ENCODE results near the gene SCAMP2.

The SCAMP2 gene

DNA sequence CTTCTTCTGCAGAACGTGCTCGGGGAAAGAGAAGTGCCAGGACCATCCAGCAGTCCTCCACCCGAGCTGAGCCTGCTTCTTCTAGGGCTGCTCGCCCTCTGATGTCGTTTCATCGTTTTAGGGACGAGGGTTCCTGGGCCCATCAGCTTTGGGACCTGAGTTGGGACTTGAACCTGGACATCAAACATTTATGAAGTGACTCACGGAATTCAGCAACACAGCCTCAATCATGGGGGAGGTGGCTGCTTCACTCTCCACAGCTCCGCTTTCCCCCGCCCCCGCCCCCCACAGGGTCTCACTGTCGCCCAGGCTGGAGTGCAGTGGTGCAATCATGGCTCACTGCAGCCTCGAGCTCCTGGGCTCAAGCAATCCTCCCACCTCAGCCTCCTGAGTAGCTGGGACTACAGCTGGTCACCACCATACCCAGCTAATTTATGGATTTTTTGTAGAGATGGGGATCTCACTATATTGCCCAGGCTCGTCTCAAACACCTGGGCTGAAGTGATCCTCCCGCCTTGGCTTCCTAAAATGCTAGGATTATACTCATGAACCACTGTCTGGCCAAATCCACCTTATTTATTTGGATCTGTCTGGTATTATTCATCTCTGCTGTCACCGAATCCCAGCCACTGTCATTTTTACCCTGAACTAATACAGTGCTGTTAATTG is 725 bp upstream of the SCAMP2 start:
- no peak for TF ChIP-seq GATA2 (IDR thresholded peaks at IDR 0.05; ENCODE audit: low read depth, low read length)
- no peak for TF ChIP-seq GATA3 (IDR thresholded peaks at IDR 0.05; ENCODE audit: low read depth, low read length)

DNA sequence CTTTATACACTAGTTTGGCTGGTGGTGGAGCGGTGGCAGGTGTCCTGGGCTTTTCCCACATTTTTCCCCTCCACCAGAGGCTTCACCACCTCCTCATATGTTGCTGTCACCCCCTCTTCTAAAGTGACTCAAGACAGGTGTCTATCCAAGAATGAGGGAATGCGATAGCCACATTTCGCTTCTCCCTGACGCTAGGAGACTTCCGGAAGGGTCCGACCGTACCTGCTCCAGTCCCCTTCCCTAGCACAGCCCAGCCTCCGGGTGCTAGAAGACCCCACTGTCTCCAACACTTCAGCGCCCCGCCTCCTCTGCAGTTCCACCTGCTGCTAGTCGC is 496 bp downstream of the SCAMP2 start:
- TF ChIP-seq GATA2 (IDR thresholded peaks at IDR 0.05; ENCODE audit: low read depth, low read length) (no peak), GATA3 (IDR thresholded peaks at IDR 0.05; ENCODE audit: low read depth, low read length) (no peak)

DNA sequence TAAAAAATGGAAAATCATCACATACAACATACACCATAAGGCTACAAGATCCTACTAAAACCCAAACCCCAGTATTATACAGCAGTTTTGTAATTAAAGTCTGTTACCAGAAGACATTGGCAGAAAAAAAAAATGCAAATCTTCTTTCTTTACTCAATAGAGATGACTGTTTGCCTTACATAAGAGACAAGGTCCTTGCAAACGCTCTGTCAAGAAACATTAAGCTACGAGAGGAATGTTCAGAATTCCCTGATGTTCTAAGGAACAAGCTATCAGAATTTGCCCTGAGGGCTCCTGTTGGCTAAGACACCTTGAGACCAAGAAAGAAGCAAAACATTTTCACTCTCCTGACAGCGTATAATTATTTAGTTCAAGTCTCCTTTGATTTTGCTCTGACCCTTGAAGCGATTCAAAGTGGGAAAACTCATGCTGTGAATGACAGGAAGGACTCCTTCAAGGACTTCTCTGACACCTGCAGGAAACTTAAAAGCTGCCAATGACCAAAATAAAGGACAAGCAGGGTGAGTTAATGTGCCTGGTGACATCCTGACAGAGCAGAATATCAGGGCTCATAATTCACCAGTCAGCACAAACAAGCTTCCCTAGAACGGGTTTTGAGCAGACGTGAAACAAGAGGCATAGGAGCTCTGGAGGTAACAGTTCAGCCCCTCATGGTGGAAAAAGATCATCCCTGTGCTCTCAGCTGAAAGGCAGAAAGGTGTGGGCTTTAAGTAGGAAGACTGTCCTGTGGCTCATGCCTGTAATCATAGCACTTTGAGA is 2.5 kb downstream of the SCAMP2 start:
- TF ChIP-seq GATA3 (IDR thresholded peaks at IDR 0.05; ENCODE audit: low read depth, low read length) (no peak), GATA2 (IDR thresholded peaks at IDR 0.05; ENCODE audit: low read depth, low read length) (no peak)

DNA sequence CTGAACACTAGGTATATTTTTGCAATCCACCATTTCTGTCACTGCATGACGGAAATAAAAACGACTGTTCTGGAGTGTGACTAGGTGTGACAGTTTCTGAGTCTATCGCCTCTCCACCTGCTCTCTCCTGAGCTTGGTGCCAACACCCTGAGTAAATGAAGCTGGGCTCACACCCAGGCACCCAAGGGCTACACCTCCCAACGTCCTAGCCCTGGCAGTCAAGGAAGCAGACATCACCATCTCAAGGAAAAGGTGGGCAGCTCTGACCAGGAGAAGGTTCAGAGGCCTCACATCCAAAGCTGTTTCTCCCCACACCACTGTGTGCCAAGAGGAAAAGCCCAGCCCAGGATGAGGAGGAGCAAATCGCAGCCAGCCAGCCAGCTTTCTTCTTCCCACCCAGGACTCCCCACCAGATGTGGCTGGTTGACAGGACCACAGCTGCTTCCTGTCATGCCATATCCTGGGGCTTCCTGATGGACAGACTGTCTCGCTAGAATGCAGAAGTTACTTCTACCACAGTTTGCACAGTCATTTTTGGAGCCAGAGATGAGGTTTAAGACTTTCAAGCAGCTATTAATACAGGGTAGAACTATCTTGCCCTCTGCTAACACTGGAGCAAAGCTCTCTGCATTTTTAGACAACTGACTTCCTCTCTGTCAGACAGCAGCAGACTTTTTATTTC is 3.3 kb downstream of the SCAMP2 start:
- no peak for TF ChIP-seq GATA3 (IDR thresholded peaks at IDR 0.05; ENCODE audit: low read depth, low read length)

DNA sequence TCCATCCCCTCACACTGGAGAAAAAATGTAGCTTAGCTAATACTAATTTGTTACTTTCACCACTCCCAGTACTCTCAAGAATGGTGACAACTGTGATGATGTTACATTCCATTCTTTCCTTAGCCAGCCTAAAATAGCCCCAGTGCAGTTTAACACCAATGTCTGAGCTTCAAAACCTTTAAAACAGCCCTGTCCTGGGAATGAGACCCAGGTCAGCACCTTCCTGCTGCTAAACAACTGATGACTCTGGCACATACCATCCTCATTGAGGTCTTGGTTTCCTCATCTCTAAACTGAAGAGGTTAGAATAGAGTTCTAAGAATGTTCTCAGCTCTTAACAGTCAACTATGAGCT is 3.8 kb downstream of the SCAMP2 start:
- no peak for TF ChIP-seq GATA3 (IDR thresholded peaks at IDR 0.05; ENCODE audit: low read depth, low read length)
- TF ChIP-seq GATA2 (IDR thresholded peaks at IDR 0.05; ENCODE audit: low read depth, low read length): no peak

DNA sequence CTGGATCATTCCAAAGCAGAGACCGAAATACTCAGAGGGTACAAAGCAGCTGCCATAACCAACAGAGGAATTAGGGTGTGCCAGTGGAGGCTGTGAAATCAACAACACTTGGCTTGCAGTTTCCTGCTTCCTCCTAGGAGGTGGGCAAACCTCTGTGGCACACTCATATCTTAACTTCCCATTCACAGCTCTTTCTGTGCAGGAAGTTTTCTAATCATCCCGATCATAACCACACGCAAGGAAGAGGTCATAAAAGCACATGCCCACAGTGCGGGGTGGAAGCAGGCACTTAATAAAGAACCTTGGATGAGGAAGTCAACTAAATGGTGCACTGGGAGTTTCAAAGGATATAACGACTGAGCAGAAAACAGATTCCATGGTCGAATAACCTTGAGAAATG is 5.1 kb downstream of the SCAMP2 start:
- no peak for TF ChIP-seq GATA3 (IDR thresholded peaks at IDR 0.05; ENCODE audit: low read depth, low read length)
- TF ChIP-seq GATA2 (IDR thresholded peaks at IDR 0.05; ENCODE audit: low read depth, low read length): no peak

DNA sequence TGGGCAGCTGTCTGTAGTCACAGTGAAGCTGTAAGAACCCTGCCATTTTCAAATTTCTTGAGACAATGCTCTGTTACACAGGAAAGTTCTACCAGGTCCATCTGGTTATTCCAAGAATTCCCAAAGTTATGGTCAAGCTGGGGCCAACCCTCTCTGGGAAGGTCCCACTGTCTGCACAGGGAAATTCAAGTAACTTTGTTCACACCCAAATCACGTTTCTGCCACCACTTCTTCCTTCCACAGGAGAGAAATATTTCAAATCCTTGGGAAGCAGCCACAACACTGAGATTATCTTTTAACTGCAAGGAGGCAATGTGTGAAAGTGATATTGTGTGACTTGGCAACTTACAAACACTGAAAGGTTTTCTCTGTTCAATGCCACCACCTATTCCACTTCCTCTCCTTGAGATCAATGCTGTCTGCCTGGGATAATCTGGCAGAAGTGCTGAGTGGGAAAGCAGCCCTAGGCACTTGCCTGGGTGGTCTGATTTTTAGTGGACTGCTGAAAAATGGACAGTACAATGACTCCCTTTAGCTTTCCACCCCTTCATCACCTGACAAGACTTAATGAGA is 5.6 kb downstream of the SCAMP2 start:
- TF ChIP-seq GATA3 (IDR thresholded peaks at IDR 0.05; ENCODE audit: low read depth, low read length) (no peak), GATA2 (IDR thresholded peaks at IDR 0.05; ENCODE audit: low read depth, low read length) (no peak)

DNA sequence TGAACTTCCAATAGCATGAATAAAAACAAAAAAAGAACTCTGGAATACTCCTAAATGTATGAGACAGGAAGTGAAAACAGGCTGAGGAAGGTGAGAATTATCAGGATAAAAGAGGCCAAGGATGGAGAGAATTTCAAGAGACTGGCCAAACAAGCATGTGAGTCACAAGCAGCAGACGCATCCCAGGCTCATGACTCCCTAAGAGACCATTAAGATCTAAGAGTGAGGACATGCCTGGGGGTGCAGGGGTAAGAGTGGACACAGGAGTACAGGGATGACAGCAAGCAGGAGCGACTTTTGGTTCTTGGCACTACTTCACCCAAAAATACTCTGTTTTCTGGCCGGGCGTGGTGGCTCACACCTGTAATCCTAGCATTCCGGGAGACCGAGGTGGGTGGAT is 7.1 kb downstream of the SCAMP2 start:
- TF ChIP-seq GATA2 (IDR thresholded peaks at IDR 0.05; ENCODE audit: low read depth, low read length): no peak
- TF ChIP-seq GATA3 (IDR thresholded peaks at IDR 0.05; ENCODE audit: low read depth, low read length): no peak

DNA sequence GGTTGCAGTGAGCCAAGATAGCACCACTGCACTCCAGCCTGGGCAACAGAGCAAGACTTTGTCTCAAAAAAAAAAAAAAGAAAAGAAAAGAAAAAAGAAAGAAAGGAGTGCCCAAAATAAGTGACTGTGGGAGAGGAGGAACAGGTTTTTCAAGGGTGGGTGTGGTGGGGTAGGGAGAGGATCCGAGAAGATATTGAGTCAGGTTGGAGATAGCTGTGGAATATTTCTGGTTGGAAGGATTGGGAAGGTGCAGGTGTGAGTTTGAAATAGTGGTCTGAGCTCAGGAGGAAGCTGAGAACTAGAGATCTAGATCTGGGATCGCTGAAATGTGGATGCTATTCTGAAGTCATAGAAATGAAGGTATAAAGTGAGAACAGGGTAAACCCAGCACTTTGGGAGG is 7.8 kb downstream of the SCAMP2 start:
- no peak for TF ChIP-seq GATA2 (IDR thresholded peaks at IDR 0.05; ENCODE audit: low read depth, low read length)
- no peak for TF ChIP-seq GATA3 (IDR thresholded peaks at IDR 0.05; ENCODE audit: low read depth, low read length)

DNA sequence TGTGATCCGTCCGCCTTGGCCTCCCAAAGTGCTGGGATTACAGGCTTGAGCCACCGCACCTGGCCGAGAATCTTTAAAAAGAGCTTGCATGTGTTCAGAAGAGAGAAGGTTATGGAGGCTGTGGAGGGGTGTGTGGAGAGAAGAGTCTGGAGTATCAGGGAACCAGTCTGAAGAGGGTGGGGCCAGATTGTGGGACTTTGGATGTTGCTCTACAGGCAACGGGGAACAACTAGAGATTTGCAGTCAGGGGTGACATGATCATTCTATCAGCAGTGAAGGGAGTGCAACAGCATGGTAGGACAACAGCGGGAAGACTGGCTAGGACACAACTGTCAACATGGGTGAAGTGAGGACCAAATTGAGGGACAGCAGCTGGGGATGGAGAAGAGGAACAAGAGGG is 8.9 kb downstream of the SCAMP2 start:
- TF ChIP-seq GATA2 (IDR thresholded peaks at IDR 0.05; ENCODE audit: low read depth, low read length) (no peak), GATA3 (IDR thresholded peaks at IDR 0.05; ENCODE audit: low read depth, low read length) (no peak)

DNA sequence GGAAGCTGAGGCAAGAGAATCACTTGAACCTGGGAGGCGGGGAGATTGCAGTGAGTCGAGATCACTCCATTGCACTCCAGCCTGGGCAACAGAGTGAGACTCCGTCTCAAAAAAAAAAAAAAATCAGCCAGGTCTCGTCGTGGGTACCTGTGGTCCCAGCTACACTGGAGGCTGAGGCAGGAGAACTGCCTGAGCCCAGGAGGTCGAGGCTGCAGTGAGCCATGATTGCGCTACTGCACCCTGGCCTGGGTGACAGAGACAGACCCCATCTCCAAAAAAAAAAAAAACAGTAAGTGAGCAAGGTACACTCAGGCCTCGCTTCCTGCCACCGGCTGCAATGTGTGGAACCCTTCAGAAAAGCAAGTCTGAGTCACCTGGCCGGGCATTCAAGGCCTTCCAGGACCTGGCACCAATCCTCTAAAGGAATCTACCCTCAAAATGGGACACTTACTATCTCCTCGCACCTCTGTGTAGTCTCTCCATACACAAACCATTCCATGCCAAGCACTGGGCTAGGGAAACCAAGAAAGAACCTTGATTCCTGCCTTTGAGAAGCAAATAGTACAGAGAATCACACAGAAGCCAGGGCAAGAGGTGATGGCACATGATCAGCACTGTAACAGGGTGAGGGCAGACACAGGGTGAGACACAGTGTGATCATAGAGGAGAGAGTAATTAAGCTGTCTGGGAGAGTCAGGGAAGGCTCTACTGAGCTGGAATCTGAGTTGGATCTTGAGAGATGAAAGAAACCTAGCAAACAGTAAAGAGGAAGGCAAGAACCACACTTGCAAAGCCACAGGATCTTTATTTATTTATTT is 9.7 kb downstream of the SCAMP2 start:
- no peak for TF ChIP-seq GATA3 (IDR thresholded peaks at IDR 0.05; ENCODE audit: low read depth, low read length)

DNA sequence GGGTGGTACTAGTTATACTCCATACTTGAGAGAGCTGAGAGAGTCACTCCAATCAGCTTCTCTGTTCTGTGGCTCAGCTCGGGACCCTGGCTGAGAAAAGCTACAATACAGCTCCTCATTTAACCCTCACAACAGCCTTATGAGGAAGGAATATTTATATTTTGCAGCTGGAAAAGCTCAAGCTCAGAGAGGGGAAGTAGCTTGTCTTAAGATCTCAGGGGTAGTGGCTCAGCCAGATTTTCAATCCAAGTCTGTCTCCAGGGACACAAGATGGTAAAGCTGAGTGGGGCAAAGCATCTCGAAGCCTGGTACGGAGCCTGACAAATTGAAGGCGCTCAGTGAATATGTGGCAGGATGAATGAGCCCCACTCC is 14.8 kb downstream of the SCAMP2 start:
- no peak for TF ChIP-seq GATA2 (IDR thresholded peaks at IDR 0.05; ENCODE audit: low read depth, low read length)
- no peak for TF ChIP-seq GATA3 (IDR thresholded peaks at IDR 0.05; ENCODE audit: low read depth, low read length)

DNA sequence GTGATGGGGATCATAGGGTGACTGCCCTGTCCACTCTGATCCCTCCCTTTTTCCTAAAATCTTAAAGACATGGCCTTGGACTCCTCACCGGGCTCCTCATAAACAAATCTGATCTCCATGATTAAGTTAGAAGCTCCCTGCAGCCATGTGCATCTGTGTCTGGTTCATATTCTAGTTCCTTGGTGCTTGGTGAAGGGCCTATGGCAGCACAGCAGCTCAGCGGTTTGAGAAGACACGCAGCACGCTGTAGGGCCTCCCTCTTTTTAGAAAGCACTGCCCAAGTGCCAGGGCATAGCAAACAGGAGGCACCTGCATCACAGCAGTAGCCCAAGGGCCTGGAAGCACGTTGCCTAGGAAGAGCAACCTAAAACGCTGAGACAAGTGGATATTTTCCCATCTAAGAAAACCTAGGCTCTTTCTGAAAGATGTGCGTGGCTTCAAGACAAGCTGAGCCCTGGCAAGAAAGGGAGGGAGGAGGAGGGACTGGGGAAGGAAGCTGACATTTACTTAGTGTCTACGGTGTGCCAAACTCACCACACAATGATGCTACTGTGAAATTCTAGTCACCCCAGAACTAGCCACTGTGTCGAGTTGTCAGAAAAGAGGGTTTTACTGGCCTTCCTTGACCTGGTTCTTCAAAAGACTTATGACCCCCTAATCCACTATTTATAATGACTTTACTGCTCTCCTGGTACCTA is 15.3 kb downstream of the SCAMP2 start:
- TF ChIP-seq GATA2 (IDR thresholded peaks at IDR 0.05; ENCODE audit: low read depth, low read length): no peak
- no peak for TF ChIP-seq GATA3 (IDR thresholded peaks at IDR 0.05; ENCODE audit: low read depth, low read length)
